ENCODE results near the gene ADAM12.

GRCh38 chr10:126128581-126128980, 259.7 kb downstream of the ADAM12 start:
- no peak for TF ChIP-seq CSDC2 (CRISPR knock-in tag; IDR thresholded peaks at IDR 0.05)
- TF ChIP-seq PPARA (CRISPR knock-in tag; IDR thresholded peaks at IDR 0.05; ENCODE audit: borderline replicate concordance): no peak
- no peak for TF ChIP-seq ARNTL (CRISPR knock-in tag; IDR thresholded peaks at IDR 0.05; ENCODE audit: borderline replicate concordance, low read depth)
- TF ChIP-seq, protein P1, sequence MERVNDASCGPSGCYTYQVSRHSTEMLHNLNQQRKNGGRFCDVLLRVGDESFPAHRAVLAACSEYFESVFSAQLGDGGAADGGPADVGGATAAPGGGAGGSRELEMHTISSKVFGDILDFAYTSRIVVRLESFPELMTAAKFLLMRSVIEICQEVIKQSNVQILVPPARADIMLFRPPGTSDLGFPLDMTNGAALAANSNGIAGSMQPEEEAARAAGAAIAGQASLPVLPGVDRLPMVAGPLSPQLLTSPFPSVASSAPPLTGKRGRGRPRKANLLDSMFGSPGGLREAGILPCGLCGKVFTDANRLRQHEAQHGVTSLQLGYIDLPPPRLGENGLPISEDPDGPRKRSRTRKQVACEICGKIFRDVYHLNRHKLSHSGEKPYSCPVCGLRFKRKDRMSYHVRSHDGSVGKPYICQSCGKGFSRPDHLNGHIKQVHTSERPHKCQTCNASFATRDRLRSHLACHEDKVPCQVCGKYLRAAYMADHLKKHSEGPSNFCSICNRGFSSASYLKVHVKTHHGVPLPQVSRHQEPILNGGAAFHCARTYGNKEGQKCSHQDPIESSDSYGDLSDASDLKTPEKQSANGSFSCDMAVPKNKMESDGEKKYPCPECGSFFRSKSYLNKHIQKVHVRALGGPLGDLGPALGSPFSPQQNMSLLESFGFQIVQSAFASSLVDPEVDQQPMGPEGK (CRISPR knock-in tag; IDR thresholded peaks at IDR 0.05; ENCODE audit: borderline replicate concordance): no peak
